Dermis blood vessel endothelial cell (primary cell): Measurements from ENCODE around the gene CSPG5. TPM values are rescaled to one million over a fixed set of nuclear protein-coding genes. Genes with fewer than 3 reads are reported as not detected.
A peak's percentile ranks its signal among the peaks of the same experiment; 100 is the strongest.

Experiments
- DNase-seq: peaks from one replicate; pipeline ENCODE4 v3.0.0; 2010
- total RNA-seq: library from RNA; depleted of rRNA; stranded (reverse); fragments of >200 nt; gene quantifications from 2 replicates; pipeline ENCODE4 v1.2.3, GENCODE V29; 2014

CSPG5 gene
- total RNA-seq, 1 donor from 2014 or later: 0.51 TPM

GRCh38 chr3:47536967-47537366, 41.7 kb downstream of the CSPG5 start:
- DNase-seq: no peak

GRCh38 chr3:47536221-47536891, 42.3 kb downstream of the CSPG5 start:
- no peak for DNase-seq

DNA sequence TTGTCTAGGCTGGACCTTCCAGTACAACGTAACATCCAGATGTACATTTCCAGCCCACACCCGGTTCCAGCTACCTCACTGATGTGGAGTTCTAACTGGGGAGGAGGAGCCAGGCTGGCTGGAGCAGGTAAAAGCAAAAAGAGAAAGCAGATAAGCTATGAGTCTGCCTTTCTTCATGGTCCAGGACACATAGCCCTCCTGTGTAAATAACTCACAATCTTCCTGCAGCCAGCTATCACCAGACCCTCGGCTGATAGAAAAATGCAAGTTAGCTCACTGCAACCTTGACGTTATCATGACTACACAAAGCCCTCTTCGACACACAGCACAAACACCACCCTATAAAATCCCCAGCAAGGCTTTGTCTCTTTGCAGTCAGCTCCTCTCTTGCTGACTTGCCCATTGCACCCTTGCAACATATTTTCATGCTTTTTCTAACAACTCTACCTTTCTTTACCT, 44.6 kb downstream of the CSPG5 start:
- no peak for DNase-seq

- DNase-seq: no peak
Measured at GRCh38 chr3:47533481-47533880, 45.2 kb downstream of the CSPG5 start.

- DNase-seq: no peak
Measured at GRCh38 chr3:47527952-47528725, 50.5 kb downstream of the CSPG5 start.

DNA sequence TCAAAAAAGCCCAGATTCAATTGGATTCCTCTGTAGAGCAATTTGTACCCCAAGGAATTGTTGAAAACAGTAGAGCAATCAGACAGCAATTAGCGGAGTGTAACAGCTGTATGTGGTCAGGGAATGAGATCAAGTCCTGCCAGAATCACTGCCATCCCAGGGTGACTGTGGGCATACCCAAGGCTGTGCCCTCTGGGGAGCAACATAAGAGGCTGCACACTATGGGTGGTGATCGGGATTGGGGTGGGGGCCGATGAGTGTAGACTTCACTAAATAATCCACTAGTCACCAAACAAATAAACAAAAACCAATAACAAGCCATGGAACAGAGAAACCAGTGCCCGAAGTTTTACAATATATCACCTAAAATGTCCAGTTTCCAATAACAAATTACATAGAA, 53.0 kb downstream of the CSPG5 start:
- DNase-seq: no peak

GRCh38 chr3:47523310-47524073, 55.2 kb downstream of the CSPG5 start:
- no peak for DNase-seq

- peak; percentile 94 for DNase-seq
Measured at GRCh38 chr3:47522082-47522987, 56.3 kb downstream of the CSPG5 start.

DNA sequence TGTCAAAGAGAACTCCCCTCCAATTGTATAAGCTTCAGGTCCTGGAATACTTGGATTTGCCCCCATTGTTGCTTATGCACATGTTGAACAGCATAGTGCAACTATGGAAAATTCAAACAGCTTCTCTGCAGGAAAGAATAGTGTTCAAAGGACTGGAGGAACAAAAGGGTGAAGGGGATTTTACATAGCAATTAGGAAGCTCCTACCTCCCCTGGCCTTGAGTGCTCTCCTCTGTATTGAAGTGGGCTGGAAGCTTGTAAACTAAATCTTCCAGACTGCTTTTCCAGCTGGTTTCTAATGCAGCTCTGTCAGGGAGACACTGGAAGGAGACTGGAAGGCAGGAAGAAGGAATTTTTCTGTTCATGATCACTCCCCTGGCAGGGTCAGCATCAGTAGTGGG, 57.9 kb downstream of the CSPG5 start:
- no peak for DNase-seq

- no peak for DNase-seq
Measured at GRCh38 chr3:47517937-47518336, 60.7 kb downstream of the CSPG5 start.

DNA sequence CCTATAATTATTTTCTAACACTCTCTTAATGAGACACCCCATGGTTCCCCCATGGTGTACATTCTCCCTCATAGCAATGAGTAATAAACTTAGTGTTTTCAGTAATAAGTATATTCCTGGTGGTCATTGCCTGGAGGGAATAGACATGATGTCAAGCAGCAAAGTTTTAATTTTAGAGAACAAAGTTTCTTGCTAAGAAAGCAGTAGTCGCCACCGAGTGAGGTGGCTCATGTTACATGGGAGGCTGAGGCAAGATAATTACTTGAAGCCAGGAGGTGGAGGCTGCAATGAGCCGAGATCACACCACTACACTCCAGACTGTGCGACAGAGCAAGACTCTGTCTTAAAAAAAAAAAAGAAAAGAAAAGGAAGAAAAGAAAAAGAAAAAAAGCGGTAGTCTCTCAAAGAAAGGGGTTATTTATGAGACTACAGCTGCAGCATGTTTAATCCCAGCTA, 62.8 kb downstream of the CSPG5 start:
- no peak for DNase-seq

GRCh38 chr3:47515100-47515499, 63.6 kb downstream of the CSPG5 start:
- DNase-seq: no peak

DNA sequence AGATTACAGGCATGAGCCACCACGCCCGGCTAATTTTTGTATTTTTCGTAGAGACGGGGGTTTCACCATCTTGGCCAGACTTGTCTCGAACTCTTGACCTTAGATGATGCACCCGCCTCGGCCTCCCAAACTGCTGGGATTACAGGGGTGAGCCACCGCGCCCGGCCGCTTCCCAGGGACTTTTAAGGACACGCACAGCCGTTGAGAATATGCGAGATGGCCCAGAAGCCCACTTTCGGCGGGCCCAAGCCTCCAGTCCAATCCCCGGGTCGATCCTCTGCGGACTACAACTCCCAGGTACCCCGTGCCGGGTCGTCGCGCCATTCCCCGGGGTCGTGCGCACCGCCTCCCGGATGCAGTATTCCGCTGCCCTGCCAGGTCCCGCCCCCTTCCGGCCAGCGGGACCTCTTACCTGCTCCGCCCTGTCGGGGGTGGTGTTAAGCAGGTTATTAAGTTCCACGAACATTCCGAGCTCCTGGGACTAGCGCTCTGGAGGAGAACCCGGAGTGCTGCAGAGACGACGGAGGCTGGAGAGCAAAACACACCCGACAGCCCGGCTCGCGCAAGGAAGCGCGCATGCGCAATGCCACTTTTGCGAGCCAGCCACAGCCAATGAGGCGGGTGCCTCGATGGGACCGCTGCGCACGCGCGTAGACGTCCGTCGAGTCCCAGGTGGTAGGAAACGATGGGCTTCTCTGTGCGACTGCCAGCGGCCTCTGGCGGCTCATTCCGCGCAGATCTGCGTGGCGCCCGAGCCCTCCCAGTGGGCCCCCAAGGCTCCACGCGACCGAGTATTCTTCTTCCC, 65.3 kb downstream of the CSPG5 start, which contains the start of gene ELP6:
Gene ELP6 (minus strand): TSS at position 588 of the 805 bp plus-strand sequence. CDS start 122 bp downstream, at position 466.
- peak; percentile 97 for DNase-seq

DNA sequence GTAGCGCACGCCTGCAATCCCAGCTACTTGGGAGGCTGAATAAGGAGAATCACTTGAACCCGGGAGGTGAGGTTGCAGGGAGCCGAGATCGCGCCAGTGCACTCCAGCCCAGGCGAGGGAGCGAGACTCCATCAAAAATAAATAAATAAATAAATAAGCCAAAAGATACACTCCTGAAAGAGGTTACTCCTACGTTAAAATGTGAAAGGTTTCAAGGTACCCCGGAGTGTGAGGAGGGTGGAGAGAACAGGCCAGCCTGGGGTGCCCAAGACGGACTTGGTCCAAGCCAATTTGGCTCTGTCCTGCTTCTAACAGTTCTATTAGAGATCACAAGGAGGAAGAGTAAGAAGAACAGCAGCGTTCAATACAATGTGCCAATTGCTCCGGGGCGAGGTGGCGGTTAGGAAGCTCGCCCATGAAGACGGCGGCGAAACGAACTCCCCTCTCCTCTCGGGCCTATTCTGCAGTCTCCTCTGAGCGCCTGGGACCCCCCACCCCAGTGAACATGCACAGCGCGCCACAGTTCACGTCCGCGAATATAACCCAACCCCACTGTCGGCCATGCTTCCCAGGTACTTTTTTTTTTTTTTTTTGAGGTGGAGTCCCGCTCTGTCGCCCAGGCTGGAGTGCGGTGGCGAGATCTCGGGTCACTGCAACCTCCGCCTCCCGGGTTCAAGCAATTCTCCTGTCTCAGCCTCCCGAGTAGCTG, 66.1 kb downstream of the CSPG5 start:
- DNase-seq: peak; percentile 46

Other genes with a start within 250 kb of the CSPG5 start
- 21.4 and 41.4 TPM in 2 replicates for gene PTPN23, start 197.8 kb downstream of the CSPG5 start, total RNA-seq
- gene SCAP, start 102.9 kb downstream of the CSPG5 start, total RNA-seq: 83.0 and 116 TPM in 2 replicates
- gene ELP6, start 65.2 kb downstream of the CSPG5 start, total RNA-seq: 26.7 and 37.8 TPM in 2 replicates
- 35.6 and 41.3 TPM in 2 replicates for gene SMARCC1, start 203.0 kb upstream of the CSPG5 start, total RNA-seq
- 79.3 and 104 TPM in 2 replicates for gene DHX30, start 224.3 kb upstream of the CSPG5 start, total RNA-seq